Measurements from ENCODE around the gene CASS4.

DNA sequence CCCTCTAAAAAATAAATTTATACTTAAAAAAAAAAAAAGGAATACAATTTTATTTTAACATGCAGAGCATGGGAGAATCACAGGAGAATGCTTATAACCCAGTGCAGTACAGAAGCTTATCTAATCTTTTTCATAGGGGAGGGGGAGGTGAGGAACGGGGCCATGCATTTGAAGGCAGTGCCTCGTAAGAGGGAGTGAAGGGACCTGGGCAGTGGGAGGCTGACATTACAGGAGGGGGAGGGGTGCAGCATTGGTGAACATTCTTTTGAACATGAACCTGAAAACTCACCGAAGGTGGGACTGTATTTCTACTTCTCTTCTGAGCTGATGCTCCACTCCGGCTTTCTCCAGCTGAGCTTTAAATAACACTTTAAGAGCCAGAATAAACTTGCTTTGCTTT, 29.4 kb upstream of the CASS4 start:
- TF ChIP-seq POLR2A (IDR thresholded peaks at IDR 0.05) (no peak), POLR2AphosphoS5 (IDR thresholded peaks at IDR 0.05) (no peak)
- TF ChIP-seq, protein P1, sequence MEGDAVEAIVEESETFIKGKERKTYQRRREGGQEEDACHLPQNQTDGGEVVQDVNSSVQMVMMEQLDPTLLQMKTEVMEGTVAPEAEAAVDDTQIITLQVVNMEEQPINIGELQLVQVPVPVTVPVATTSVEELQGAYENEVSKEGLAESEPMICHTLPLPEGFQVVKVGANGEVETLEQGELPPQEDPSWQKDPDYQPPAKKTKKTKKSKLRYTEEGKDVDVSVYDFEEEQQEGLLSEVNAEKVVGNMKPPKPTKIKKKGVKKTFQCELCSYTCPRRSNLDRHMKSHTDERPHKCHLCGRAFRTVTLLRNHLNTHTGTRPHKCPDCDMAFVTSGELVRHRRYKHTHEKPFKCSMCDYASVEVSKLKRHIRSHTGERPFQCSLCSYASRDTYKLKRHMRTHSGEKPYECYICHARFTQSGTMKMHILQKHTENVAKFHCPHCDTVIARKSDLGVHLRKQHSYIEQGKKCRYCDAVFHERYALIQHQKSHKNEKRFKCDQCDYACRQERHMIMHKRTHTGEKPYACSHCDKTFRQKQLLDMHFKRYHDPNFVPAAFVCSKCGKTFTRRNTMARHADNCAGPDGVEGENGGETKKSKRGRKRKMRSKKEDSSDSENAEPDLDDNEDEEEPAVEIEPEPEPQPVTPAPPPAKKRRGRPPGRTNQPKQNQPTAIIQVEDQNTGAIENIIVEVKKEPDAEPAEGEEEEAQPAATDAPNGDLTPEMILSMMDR (IDR thresholded peaks at IDR 0.05): no peak
